HFF-Myc (cell line): ENCODE measurements around the gene CCDC87.
"Not testable (repeated sequence)": the region's sequence is repeated elsewhere in the genome, so short reads cannot be mapped to it uniquely, and the experiment has no call there.

ENCODE experiments used
- DNase-seq: peaks from one replicate; pipeline ENCODE4 v3.0.0-alpha.2; 2011; ENCODE audit warnings: low read depth; ENCODE audit errors: extremely low read depth
- H3K4me3 ChIP-seq: replicated peaks from 2 replicates; pipeline ENCODE4 v1.5.1; 2011; ENCODE audit warnings: low read depth, mild to moderate bottlenecking, control low read depth, low read length
- TF ChIP-seq, protein P1 (sequence below): IDR thresholded peaks from 2 replicates; pipeline ENCODE4 v1.5.1; 2012; ENCODE audit warnings: mild to moderate bottlenecking, low read depth, low read length, control low read depth; ENCODE audit errors: missing control alignments

CCDC87 gene

DNA sequence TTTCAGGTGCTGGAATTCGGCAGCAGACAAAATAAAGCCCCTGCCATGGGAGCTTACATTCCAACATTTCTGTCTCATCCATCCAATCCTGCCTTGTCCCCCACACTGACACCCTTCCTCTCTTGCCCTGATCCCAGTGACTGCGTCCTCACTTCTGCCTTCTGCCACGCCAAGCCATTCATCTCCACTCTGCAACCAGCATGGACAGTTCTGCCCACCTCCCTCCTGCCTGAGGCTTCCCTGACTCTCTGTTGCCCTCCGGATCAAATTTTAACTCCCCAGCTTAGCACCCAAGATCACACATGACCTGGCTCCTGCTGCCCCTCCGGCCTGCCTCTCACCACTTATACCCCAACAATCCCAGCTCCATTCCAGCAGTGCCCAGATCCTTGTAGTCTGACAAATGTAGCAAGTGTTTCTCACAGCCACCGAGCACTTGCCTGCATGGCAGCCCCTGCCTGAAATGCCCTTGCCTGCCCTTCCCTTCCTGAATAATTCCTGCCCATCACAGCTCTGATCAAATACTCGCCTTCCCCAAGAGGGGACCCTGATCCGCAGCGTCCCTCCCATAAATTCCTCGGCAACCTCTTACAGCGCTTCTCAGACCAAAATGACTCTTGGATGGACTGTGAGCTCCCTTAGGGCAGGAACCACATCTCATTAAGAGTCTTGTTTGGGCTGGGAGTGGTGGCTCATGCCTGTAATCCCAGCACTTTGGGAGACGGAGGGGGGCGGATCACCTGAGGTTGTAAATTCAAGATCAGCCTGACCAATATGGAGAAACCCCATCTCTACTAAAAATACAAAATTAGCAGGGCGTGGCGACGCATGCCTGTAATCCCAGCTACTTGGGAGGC is 43.9 kb downstream of the CCDC87 start:
- no peak for DNase-seq
- TF ChIP-seq, protein P1, sequence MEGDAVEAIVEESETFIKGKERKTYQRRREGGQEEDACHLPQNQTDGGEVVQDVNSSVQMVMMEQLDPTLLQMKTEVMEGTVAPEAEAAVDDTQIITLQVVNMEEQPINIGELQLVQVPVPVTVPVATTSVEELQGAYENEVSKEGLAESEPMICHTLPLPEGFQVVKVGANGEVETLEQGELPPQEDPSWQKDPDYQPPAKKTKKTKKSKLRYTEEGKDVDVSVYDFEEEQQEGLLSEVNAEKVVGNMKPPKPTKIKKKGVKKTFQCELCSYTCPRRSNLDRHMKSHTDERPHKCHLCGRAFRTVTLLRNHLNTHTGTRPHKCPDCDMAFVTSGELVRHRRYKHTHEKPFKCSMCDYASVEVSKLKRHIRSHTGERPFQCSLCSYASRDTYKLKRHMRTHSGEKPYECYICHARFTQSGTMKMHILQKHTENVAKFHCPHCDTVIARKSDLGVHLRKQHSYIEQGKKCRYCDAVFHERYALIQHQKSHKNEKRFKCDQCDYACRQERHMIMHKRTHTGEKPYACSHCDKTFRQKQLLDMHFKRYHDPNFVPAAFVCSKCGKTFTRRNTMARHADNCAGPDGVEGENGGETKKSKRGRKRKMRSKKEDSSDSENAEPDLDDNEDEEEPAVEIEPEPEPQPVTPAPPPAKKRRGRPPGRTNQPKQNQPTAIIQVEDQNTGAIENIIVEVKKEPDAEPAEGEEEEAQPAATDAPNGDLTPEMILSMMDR = no peak
- H3K4me3 ChIP-seq = no peak overlapping the region

DNA sequence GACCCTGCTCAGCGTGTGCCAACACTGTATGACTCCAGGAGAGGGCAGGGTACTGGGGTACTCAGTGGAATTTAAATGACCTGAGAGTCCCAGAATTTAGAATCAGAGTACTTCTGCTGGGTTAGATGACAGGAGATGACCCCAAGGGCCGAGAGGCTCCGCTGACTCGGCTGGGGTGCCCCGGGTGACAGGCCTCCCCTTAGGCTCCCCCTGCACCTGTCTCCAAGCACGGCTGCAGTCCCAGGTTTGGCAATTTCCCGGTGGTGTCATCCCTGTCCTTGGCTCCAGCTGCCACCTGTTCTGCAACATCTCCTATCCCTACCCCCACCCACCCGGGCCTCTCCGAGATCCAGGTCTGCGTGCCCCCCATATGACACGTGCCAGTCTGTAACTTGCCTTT is 44.8 kb downstream of the CCDC87 start:
- TF ChIP-seq, protein P1 = no peak
- H3K4me3 ChIP-seq = no peak overlapping the region
- DNase-seq = no peak

DNA sequence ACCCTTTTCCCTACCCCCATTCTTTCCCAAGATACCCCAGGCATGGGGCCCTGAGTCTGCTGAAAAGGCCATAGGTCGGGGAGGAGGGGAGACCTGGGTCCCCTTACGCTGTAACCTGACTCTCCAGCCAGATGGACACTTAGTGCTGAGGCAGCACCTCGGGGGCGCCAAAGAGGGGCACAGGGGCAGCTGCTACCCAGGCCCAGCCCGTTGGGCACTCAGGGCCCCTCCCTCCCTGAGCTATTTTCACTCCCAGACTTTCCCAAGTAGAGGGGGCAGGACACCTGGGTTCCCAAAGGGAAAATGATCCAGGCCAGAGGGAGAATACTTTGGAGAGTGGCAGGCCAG is 45.2 kb downstream of the CCDC87 start:
- TF ChIP-seq, protein P1 = no peak
- no peak overlapping the region for H3K4me3 ChIP-seq
- DNase-seq = no peak

DNA sequence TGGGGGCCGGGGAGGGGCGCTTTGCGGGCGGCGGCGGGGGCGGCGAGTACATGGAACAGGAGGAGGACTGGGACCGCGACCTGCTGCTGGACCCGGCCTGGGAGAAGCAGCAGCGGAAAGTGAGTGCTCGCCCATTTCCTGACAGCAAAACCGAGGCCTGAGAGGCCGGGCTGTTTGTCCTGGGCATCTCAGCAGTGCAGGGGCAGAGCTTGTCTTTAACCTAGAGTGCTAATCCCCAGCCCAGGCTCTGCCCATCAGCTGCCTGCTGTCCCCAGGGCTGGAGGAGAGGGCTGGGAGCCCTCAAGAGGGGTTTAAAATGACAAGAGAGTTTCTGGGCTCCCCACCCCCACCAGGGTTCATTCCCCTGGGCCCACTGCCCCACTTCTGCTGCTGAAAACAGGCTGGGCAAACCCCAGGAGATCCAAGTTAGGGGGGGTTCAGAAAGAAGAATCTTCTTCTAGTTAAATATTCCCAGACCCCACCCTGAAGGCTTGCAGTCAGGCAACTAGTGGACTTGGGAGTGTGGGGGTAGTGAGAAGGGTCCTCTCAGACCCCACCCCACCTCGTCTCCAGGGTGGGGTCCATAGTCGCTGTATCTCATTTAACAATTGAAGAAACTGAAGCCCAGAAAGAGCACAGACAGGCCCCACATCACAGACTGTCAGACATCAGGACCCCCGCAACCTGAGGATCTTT is 45.7 kb downstream of the CCDC87 start:
- no peak for DNase-seq
- TF ChIP-seq, protein P1 = no peak
- H3K4me3 ChIP-seq = peak overlapping the region; percentile 48; the same call in 1 of the 2 replicates

DNA sequence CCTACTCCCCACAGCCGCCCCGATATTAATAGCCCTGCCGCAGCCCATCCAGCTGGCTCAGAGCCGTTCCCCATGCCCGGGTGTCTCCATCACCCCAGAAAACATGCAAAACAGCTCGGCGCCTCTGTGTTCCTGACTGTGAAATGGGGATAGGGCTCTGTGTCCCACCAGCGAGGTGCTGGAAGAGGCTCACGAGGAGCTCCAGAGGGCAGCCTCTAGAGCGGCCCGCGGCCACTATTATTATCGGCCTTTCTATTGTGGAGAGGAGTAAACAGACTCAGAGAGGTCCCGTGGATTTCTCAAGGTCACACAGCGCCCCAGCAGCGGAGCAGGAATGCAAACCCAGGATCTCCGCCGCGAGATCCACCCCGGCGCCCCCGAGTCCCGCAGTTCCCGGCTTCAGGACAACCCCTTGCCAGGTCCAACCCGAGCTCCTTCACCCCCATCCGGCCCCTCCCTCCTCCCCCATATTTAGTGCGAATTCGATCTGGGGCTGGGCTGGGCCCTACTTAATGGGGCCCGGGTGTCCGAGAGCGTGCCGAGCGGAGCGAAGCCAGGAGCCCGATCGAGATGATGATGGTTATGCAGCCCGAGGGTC is 46.4 kb downstream of the CCDC87 start, which contains the start of gene ACTN3:
TSS of gene ACTN3 (plus strand) at position 536 of the 598 bp plus-strand sequence. CDS start at position 571, 35 bp downstream.
- TF ChIP-seq, protein P1 = no peak
- DNase-seq = peak; percentile 7
- H3K4me3 ChIP-seq = peak within 1 kb of the TSS; percentile 48

DNA sequence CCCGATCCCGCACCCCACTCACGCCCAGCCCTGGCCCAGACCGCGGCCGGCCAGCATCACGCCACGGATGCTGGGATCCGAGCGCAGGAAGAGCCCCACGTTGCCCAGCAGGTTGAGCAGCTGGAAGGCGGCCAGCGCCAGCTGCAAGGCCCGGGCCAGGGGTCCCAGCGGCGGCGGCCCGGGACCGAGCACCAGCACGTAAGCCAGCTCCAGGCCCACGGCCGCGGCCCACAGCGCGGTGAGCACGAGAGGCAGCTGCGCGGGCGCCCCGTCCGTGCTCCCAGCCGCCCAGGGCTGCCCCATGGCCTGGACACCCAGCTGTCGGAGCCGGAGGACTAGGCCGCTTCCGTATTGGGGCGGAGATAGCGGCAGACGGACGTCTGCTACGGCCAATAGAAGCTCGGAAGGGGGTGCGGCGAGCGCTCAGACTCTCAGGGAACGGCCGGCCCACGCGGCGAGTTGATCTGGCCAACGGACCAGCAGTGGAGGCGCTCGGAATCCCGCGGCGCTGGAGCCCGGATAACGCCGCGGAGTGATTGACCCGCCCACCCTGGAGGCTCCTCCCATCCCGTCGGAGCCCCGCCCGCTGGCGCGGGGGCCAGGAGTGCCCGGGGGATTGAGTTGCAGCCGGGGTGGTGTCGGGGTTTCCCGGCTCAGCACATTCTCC is 47.0 kb downstream of the CCDC87 start, which contains the start of gene ZDHHC24:
TSS of gene ZDHHC24 (minus strand) at position 348 of the 667 bp plus-strand sequence. CDS start at position 303, 45 bp downstream.
- TF ChIP-seq, protein P1 = no peak
- peak; percentile 86 for DNase-seq
- peak within 1 kb of the TSS; percentile 48 for H3K4me3 ChIP-seq

DNA sequence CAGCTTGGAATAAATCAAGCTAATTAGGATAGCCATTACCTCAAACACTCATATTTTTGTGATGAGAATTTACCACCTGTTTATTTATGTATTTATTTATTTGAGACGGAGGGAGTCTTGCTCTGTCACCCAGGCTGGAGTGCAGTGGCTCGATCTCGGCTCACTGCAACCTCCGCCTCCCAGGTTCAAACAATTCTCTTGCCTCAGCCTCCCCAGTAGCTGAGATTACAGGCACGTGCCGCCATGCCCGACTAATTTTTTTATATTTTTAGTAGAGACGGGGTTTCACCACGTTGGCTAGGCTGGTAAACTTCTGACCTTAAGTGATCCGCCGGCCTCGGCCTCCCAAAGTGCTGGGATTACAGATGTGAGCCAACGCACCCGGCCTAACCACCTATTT is 47.9 kb downstream of the CCDC87 start:
- peak overlapping the region; percentile 48 for H3K4me3 ChIP-seq
- DNase-seq = not testable (repeated sequence)
